ENCODE results near the gene TRIM38. TPM values are rescaled to one million over a fixed set of nuclear protein-coding genes. Genes with fewer than 3 reads are reported as not detected.

The TRIM38 gene
- total and polyA plus RNA-seq, 2 of the 13 experiments (the other 11 are each of a cell fraction or from before 2014, with no cell fraction given), result 2.5 to 3.1 TPM

- TF ChIP-seq MED13 (CRISPR knock-in tag; IDR thresholded peaks at IDR 0.05) (no peak), SIX4 (CRISPR knock-in tag; IDR thresholded peaks at IDR 0.05) (no peak)
- TF ChIP-seq, protein P1, sequence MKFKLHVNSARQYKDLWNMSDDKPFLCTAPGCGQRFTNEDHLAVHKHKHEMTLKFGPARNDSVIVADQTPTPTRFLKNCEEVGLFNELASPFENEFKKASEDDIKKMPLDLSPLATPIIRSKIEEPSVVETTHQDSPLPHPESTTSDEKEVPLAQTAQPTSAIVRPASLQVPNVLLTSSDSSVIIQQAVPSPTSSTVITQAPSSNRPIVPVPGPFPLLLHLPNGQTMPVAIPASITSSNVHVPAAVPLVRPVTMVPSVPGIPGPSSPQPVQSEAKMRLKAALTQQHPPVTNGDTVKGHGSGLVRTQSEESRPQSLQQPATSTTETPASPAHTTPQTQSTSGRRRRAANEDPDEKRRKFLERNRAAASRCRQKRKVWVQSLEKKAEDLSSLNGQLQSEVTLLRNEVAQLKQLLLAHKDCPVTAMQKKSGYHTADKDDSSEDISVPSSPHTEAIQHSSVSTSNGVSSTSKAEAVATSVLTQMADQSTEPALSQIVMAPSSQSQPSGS (CRISPR knock-in tag; IDR thresholded peaks at IDR 0.05), result no peak
Measured at GRCh38 chr6:25922301-25922700, 40.3 kb upstream of the TRIM38 start (continued).

GRCh38 chr6:25925876-25926275, 36.7 kb upstream of the TRIM38 start:
- TF ChIP-seq GZF1 (CRISPR knock-in tag; IDR thresholded peaks at IDR 0.05) (no peak), ZBTB8A (CRISPR knock-in tag; IDR thresholded peaks at IDR 0.05; ENCODE audit: borderline replicate concordance, low read depth) (no peak)
- TF ChIP-seq, protein P2, sequence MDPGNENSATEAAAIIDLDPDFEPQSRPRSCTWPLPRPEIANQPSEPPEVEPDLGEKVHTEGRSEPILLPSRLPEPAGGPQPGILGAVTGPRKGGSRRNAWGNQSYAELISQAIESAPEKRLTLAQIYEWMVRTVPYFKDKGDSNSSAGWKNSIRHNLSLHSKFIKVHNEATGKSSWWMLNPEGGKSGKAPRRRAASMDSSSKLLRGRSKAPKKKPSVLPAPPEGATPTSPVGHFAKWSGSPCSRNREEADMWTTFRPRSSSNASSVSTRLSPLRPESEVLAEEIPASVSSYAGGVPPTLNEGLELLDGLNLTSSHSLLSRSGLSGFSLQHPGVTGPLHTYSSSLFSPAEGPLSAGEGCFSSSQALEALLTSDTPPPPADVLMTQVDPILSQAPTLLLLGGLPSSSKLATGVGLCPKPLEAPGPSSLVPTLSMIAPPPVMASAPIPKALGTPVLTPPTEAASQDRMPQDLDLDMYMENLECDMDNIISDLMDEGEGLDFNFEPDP (CRISPR knock-in tag; conservative IDR thresholded peaks at IDR 0.05), result no peak
- Histone ChIP-seq H3K27ac (ENCODE audit: extremely low read length, insufficient read depth, low read length) (no peak overlapping the region), H3K9ac (ENCODE audit: insufficient read depth, low read depth, low read length) (no peak overlapping the region), H4K20me1 (ENCODE audit: insufficient read depth, low read length) (no peaks in the 10 kb centered on the region), H3K27me3 (ENCODE audit: control insufficient read depth in 1 of 2, insufficient read depth in 2 of 2, low read length in 2 of 2) (no peaks in the 10 kb centered on the region), H3K36me3 (replicated peaks in 1 of 2; ENCODE audit: control insufficient read depth in 1 of 2, insufficient read depth in 2 of 2, low read length in 2 of 2) (peaks cover 0 to 3% of the 10 kb centered on the region in 2 experiments; a peak in 2 of 5 replicates), H3K9me3 (ENCODE audit: low read length) (no peaks in the 10 kb centered on the region), H3K79me2 (ENCODE audit: insufficient read depth, low read length) (peaks cover 11% of the 10 kb centered on the region), H3K4me1 (ENCODE audit: insufficient read depth, low read length) (peaks cover 47% of the 10 kb centered on the region), H2AFZ (ENCODE audit: low read length) (no peak overlapping the region), H3K4me2 (ENCODE audit: low read depth, low read length) (no peak overlapping the region), H3K4me3 (replicated peaks in 1 of 3; ENCODE audit: insufficient read depth in 1 of 3, low read depth in 2 of 3, low read length in 3 of 3) (no peak overlapping the region)
- no peak for ATAC-seq
- no peak for FAIRE-seq
- no TSS peak for BruUV-seq (replicated peaks)
- 98% methylated on average over 1 of the region's 1 CpG for WGBS (ENCODE audit: low lambda C conversion rate)
- ChIA-PET POLR2A (interaction anchor here (0.7 to 1.5 kb wide), 5 partner anchors 10 to 54 kb away, joined by 3 to 6 read pairs (median 5); no protein-coding TSS in a partner anchor), CTCF (ENCODE audit: low intra/inter-chr PET ratio, low total read pairs) (no interaction called here)
- in situ Hi-C loops (cut with HindIII; ENCODE audit: extremely low pct_ligation_motif_present, low pct_unique_long_range_greater_than_20kb) (no loop called here), intact Hi-C loops (cut with micrococcal nuclease; ENCODE audit: unreplicated experiment) (no loop called here)
- DNase-seq (ENCODE audit: low spot score), result no peak
